NAMALWA (cell line): ENCODE measurements around the gene BCAP31.

Source experiments
- DNase-seq: peaks from one replicate; pipeline ENCODE4 v3.0.0-alpha.2; 2015; ENCODE audit warnings: low spot score

BCAP31 gene

GRCh38 chrX:153724252-153725038, at the start of gene BCAP31, which contains the start of gene ABCD1:
TSS of gene BCAP31 (minus strand) at chrX:153724387. CDS start at chrX:153723244, 1,143 bp downstream.
TSS of gene ABCD1 (plus strand) at chrX:153724856. CDS start at chrX:153725267, 411 bp downstream.
- peak; percentile 89 for DNase-seq

- DNase-seq = no peak
Measured at GRCh38 chrX:153773218-153773611, 49.0 kb upstream of the BCAP31 start.

GRCh38 chrX:153772316-153773217, 48.4 kb upstream of the BCAP31 start:
- no peak for DNase-seq

- no peak for DNase-seq
Measured at GRCh38 chrX:153771415-153772315, 47.5 kb upstream of the BCAP31 start.

- no peak for DNase-seq
Measured at GRCh38 chrX:153770601-153771414, 46.6 kb upstream of the BCAP31 start.

- no peak for DNase-seq
Measured at GRCh38 chrX:153769865-153770600, 45.8 kb upstream of the BCAP31 start.

- DNase-seq = no peak
Measured at GRCh38 chrX:153769158-153769864, 45.1 kb upstream of the BCAP31 start.

GRCh38 chrX:153768311-153769157, 44.3 kb upstream of the BCAP31 start:
- no peak for DNase-seq

- no peak for DNase-seq
Measured at GRCh38 chrX:153767674-153768055, 43.5 kb upstream of the BCAP31 start.

GRCh38 chrX:153766871-153767673, 42.9 kb upstream of the BCAP31 start:
- no peak for DNase-seq

GRCh38 chrX:153766098-153766817, 42.1 kb upstream of the BCAP31 start:
- peak; percentile 29 for DNase-seq

- no peak for DNase-seq
Measured at GRCh38 chrX:153765138-153766079, 41.2 kb upstream of the BCAP31 start.

GRCh38 chrX:153764786-153765137, 40.6 kb upstream of the BCAP31 start:
- no peak for DNase-seq

- DNase-seq = peak; percentile 67
Measured at GRCh38 chrX:153763989-153764755, 40.0 kb upstream of the BCAP31 start, which contains the start of gene PLXNB3. TSS of gene PLXNB3 (plus strand) at chrX:153764249. CDS start at chrX:153765536, 1,287 bp downstream.

- no peak for DNase-seq
Measured at GRCh38 chrX:153763298-153763932, 39.2 kb upstream of the BCAP31 start.
